HG03039 (cell line): ENCODE results near the gene FAM177B.

Source experiments
- ATAC-seq: cut with Tn5 transposase; IDR thresholded peaks from one replicate; pipeline ENCODE4 v1.9.1; 2021; ENCODE audit warnings: mild to moderate bottlenecking, moderate library complexity; ENCODE audit not compliant: unreplicated experiment

Gene FAM177B

GRCh38 chr1:222736972-222737371 is at the start of gene FAM177B:
Gene FAM177B (plus strand): TSS chr1:222737202. CDS start chr1:222746546, 9,344 bp downstream.
- ATAC-seq, result no peak

GRCh38 chr1:222691016-222691415 is 46.0 kb upstream of the FAM177B start:
- no peak for ATAC-seq

GRCh38 chr1:222694927-222695326 is 42.1 kb upstream of the FAM177B start:
- ATAC-seq, result no peak

GRCh38 chr1:222696741-222697140 is 40.3 kb upstream of the FAM177B start:
- no peak for ATAC-seq

- no peak for ATAC-seq
These were observed 39.8 kb upstream of the FAM177B start for GRCh38 chr1:222697203-222697602.

- ATAC-seq, result no peak
These were observed 39.2 kb upstream of the FAM177B start for GRCh38 chr1:222697826-222698225.

- ATAC-seq, result no peak
These were observed 34.8 kb upstream of the FAM177B start for GRCh38 chr1:222702210-222702609.

GRCh38 chr1:222704260-222704659 is 32.7 kb upstream of the FAM177B start:
- no peak for ATAC-seq

GRCh38 chr1:222706815-222707214 is 30.2 kb upstream of the FAM177B start:
- no peak for ATAC-seq

- ATAC-seq, result no peak
These were observed 27.3 kb upstream of the FAM177B start for GRCh38 chr1:222709700-222710153.

GRCh38 chr1:222711319-222712252 is 25.4 kb upstream of the FAM177B start:
- ATAC-seq, result peak; percentile 25

GRCh38 chr1:222712253-222713090 is 24.5 kb upstream of the FAM177B start, which contains the start of the genes AIDA and BROX:
Gene AIDA (minus strand): TSS chr1:222712491. CDS start chr1:222712317, 174 bp downstream.
Gene BROX (plus strand): TSS chr1:222712564. CDS start chr1:222715700, 3,136 bp downstream.
- ATAC-seq, result peak; percentile 74

- ATAC-seq, result peak; percentile 67
These were observed 23.7 kb upstream of the FAM177B start for GRCh38 chr1:222713091-222713961.

- ATAC-seq, result no peak
These were observed 20.6 kb upstream of the FAM177B start for GRCh38 chr1:222716393-222716792.

GRCh38 chr1:222728746-222729145 is 8.3 kb upstream of the FAM177B start:
- no peak for ATAC-seq

GRCh38 chr1:222730866-222731265 is 6.1 kb upstream of the FAM177B start:
- no peak for ATAC-seq

GRCh38 chr1:222732216-222733159 is 4.5 kb upstream of the FAM177B start:
- ATAC-seq, result peak; percentile 96

GRCh38 chr1:222734740-222735139 is 2.3 kb upstream of the FAM177B start:
- no peak for ATAC-seq

GRCh38 chr1:222736470-222736869 is 532 bp upstream of the FAM177B start:
- no peak for ATAC-seq
